HG03175 (cell line): Measurements from ENCODE around the gene GJB5.
"Not testable (repeated sequence)": the region's sequence is repeated elsewhere in the genome, so short reads cannot be mapped to it uniquely, and the experiment has no call there.

Experiments used
- ATAC-seq: cut with Tn5 transposase; IDR thresholded peaks from one replicate; pipeline ENCODE4 v1.9.1; 2021; ENCODE audit warnings: mild to moderate bottlenecking, moderate library complexity; ENCODE audit not compliant: unreplicated experiment

Gene GJB5

GRCh38 chr1:34754964-34755637, at the start of gene GJB5:
Gene GJB5 (plus strand): TSS chr1:34755047. CDS start chr1:34757331, 2,284 bp downstream.
- ATAC-seq: no peak

- no peak for ATAC-seq
Measured at GRCh38 chr1:34705077-34705476, 49.8 kb upstream of the GJB5 start.

GRCh38 chr1:34708106-34708505, 46.7 kb upstream of the GJB5 start:
- ATAC-seq: no peak

GRCh38 chr1:34709547-34709946, 45.3 kb upstream of the GJB5 start:
- no peak for ATAC-seq

GRCh38 chr1:34710812-34711211, 44.0 kb upstream of the GJB5 start:
- no peak for ATAC-seq

- no peak for ATAC-seq
Measured at GRCh38 chr1:34711485-34711884, 43.4 kb upstream of the GJB5 start.

- ATAC-seq: no peak
Measured at GRCh38 chr1:34712007-34712688, 42.7 kb upstream of the GJB5 start.

GRCh38 chr1:34713443-34713842, 41.4 kb upstream of the GJB5 start:
- no peak for ATAC-seq

- no peak for ATAC-seq
Measured at GRCh38 chr1:34714386-34714785, 40.5 kb upstream of the GJB5 start.

GRCh38 chr1:34715139-34715538, 39.7 kb upstream of the GJB5 start:
- ATAC-seq: no peak

- ATAC-seq: no peak
Measured at GRCh38 chr1:34721241-34721640, 33.6 kb upstream of the GJB5 start.

GRCh38 chr1:34721646-34722355, 33.0 kb upstream of the GJB5 start:
- ATAC-seq: no peak

GRCh38 chr1:34726861-34727260, 28.0 kb upstream of the GJB5 start:
- ATAC-seq: no peak

GRCh38 chr1:34730485-34730884, 24.4 kb upstream of the GJB5 start:
- ATAC-seq: no peak

GRCh38 chr1:34732831-34733230, 22.0 kb upstream of the GJB5 start:
- ATAC-seq: not testable (repeated sequence)

- ATAC-seq: no peak
Measured at GRCh38 chr1:34736692-34737091, 18.2 kb upstream of the GJB5 start.

GRCh38 chr1:34737236-34737635, 17.6 kb upstream of the GJB5 start:
- ATAC-seq: not testable (repeated sequence)

- ATAC-seq: no peak
Measured at GRCh38 chr1:34739613-34740012, 15.2 kb upstream of the GJB5 start.

GRCh38 chr1:34740161-34740868, 14.5 kb upstream of the GJB5 start:
- ATAC-seq: no peak

- peak; percentile 73 for ATAC-seq
Measured at GRCh38 chr1:34742667-34743270, 12.1 kb upstream of the GJB5 start.

- ATAC-seq: no peak
Measured at GRCh38 chr1:34743775-34744174, 11.1 kb upstream of the GJB5 start.
